ENCODE data around the gene GNB1.

DNA sequence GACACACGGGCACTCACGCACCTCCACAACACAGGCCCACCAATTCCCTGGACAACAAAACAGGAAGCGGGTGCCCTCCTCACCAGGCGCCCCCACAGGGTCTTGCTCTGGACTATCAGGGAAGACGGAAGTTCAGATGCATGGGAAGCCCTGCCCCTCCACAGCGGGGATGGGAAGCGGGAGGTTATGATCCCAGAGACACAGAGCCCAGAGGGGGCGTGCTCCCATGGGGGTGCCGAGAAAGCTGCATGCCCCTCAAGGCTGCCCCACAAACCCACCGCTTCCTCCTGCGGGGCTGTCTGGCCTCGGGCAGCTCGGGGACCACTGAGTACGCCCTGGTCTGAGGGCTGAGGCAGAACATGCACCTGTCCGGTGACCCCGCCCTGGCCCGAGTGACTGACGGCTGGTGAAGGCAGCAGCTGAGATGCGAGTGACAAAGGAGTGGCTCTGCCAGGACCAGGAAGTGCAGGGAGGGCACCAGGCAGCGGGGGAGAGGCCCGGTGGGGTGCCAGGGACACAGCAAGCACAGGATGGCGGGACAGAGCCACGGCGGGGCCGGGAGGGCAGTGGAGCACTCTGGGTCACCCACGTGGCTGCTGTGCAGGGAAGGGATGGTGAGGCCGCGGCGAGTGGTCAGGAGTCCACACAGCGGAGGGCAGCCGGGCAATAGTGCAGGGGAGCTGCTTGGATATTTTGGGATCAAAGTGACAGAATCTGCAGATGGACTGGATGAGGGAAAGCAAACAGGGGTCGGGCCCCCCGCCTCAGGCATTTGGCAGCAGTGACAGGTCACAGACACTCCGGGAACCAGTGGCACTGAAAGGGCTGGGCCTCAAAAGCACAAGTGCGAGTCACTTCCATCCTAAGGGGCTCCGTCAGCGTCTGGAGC is 131.2 kb downstream of the GNB1 start:
- TF ChIP-seq POLR2A (IDR thresholded peaks at IDR 0.05) (no peak), EP300 (IDR thresholded peaks at IDR 0.05) (no peak)
- TF ChIP-seq, protein P1, sequence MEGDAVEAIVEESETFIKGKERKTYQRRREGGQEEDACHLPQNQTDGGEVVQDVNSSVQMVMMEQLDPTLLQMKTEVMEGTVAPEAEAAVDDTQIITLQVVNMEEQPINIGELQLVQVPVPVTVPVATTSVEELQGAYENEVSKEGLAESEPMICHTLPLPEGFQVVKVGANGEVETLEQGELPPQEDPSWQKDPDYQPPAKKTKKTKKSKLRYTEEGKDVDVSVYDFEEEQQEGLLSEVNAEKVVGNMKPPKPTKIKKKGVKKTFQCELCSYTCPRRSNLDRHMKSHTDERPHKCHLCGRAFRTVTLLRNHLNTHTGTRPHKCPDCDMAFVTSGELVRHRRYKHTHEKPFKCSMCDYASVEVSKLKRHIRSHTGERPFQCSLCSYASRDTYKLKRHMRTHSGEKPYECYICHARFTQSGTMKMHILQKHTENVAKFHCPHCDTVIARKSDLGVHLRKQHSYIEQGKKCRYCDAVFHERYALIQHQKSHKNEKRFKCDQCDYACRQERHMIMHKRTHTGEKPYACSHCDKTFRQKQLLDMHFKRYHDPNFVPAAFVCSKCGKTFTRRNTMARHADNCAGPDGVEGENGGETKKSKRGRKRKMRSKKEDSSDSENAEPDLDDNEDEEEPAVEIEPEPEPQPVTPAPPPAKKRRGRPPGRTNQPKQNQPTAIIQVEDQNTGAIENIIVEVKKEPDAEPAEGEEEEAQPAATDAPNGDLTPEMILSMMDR (IDR thresholded peaks at IDR 0.05) = no peak

Data from upper lobe of left lung (tissue), 4 donors.